ENCODE measurements around the gene NTSR1. TPM values are rescaled to one million over a fixed set of nuclear protein-coding genes. Genes with fewer than 3 reads are reported as not detected.

NTSR1 gene
- total and polyA plus RNA-seq, 4 donors, result 0.02 to 3.7 (median 0.76) TPM

- no peak overlapping the region for H3K27ac ChIP-seq (ENCODE audit: low read depth in 1 of 2, low read length in 1 of 2)
- H3K4me1 ChIP-seq (ENCODE audit: control insufficient read depth in 5 of 5, insufficient read depth in 5 of 5, low read length in 5 of 5), result peaks cover 0 to 37% (median 4%) of the 10 kb centered on the region in 5 donors
- H3K9me3 ChIP-seq (ENCODE audit: control insufficient read depth in 4 of 4, insufficient read depth in 3 of 4, low read length in 3 of 4), result no peaks in the 10 kb centered on the region
- H3K27me3 ChIP-seq (ENCODE audit: control insufficient read depth in 3 of 3, insufficient read depth in 3 of 3, low read length in 2 of 3), result no peaks in the 10 kb centered on the region
- ATAC-seq (ENCODE audit: insufficient read depth, low FRiP score), result no peak
- no peak for TF ChIP-seq CTCF (IDR thresholded peaks at IDR 0.05; ENCODE audit: control extremely low read depth, extremely low read depth)
- no peak overlapping the region for H3K4me3 ChIP-seq
- DNase-seq, result no peak
- no peaks in the 10 kb centered on the region for H3K36me3 ChIP-seq (ENCODE audit: control insufficient read depth in 4 of 4, insufficient read depth in 4 of 4, low read length in 4 of 4)
- no peak overlapping the region for H3K9ac ChIP-seq (ENCODE audit: insufficient read depth in 1 of 2, low read length in 2 of 2)
- 88 to 93% methylated on average over 26 of the region's 26 CpGs for WGBS, 2 donors
Measured at GRCh38 chr20:62764156-62764935, 55.7 kb downstream of the NTSR1 start.

DNA sequence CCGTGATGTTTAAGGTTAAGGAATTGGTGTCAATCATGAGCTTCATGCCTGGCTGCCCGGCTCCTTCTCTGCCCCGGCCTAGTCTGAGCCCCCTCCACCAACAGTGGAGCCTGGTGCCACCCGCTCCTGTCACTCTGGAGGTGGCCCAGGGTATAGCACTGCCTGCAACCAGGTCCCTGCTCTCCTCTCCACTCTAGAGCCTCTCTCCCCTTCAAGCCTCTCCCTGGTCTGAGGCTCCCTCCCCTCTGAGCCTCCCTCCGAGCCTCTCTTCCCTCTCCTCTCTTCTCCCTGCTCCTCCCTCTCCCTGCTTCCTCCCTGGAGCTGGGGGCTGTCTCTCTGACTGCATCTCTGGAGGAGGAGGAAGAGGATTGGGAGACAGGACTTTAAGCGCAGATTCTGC lies 56.4 kb downstream of the NTSR1 start:
- H3K36me3 ChIP-seq (ENCODE audit: control insufficient read depth in 4 of 4, insufficient read depth in 4 of 4, low read length in 4 of 4), result no peaks in the 10 kb centered on the region
- no peak overlapping the region for H3K27ac ChIP-seq (ENCODE audit: low read depth in 1 of 2, low read length in 1 of 2)
- DNase-seq (no peak), ATAC-seq (ENCODE audit: insufficient read depth, low FRiP score) (no peak)
- H3K9me3 ChIP-seq (ENCODE audit: control insufficient read depth in 4 of 4, insufficient read depth in 3 of 4, low read length in 3 of 4), result no peaks in the 10 kb centered on the region
- H3K4me1 ChIP-seq (ENCODE audit: control insufficient read depth in 5 of 5, insufficient read depth in 5 of 5, low read length in 5 of 5), result peaks cover 0 to 35% (median 4%) of the 10 kb centered on the region in 5 donors
- 84 to 90% methylated on average over 6 of the region's 6 CpGs for WGBS, 2 donors
- H3K9ac ChIP-seq (ENCODE audit: insufficient read depth in 1 of 2, low read length in 2 of 2), result no peak overlapping the region
- no peak overlapping the region for H3K4me3 ChIP-seq
- no peaks in the 10 kb centered on the region for H3K27me3 ChIP-seq (ENCODE audit: control insufficient read depth in 3 of 3, insufficient read depth in 3 of 3, low read length in 2 of 3)
- no peak for TF ChIP-seq CTCF (IDR thresholded peaks at IDR 0.05; ENCODE audit: control extremely low read depth, extremely low read depth)

- Histone ChIP-seq H3K27ac (ENCODE audit: low read depth in 1 of 2, low read length in 1 of 2) (no peak overlapping the region), H3K4me3 (no peak overlapping the region), H3K9me3 (ENCODE audit: control insufficient read depth in 4 of 4, insufficient read depth in 3 of 4, low read length in 3 of 4) (no peaks in the 10 kb centered on the region), H3K27me3 (ENCODE audit: control insufficient read depth in 3 of 3, insufficient read depth in 3 of 3, low read length in 2 of 3) (no peaks in the 10 kb centered on the region), H3K4me1 (ENCODE audit: control insufficient read depth in 5 of 5, insufficient read depth in 5 of 5, low read length in 5 of 5) (peaks cover 0 to 33% (median 4%) of the 10 kb centered on the region in 5 donors), H3K9ac (ENCODE audit: insufficient read depth in 1 of 2, low read length in 2 of 2) (no peak overlapping the region), H3K36me3 (ENCODE audit: control insufficient read depth in 4 of 4, insufficient read depth in 4 of 4, low read length in 4 of 4) (no peaks in the 10 kb centered on the region)
- WGBS, 2 donors, result 85 to 86% methylated on average over 15 of the region's 15 CpGs
- ATAC-seq (ENCODE audit: insufficient read depth, low FRiP score) (no peak), DNase-seq (no peak)
- TF ChIP-seq CTCF (IDR thresholded peaks at IDR 0.05; ENCODE audit: control extremely low read depth, extremely low read depth), result no peak
Measured at GRCh38 chr20:62765432-62766070, 56.9 kb downstream of the NTSR1 start.
